Keratinocyte (primary cell): ENCODE results near the gene ATF7. TPM values are rescaled to one million over a fixed set of nuclear protein-coding genes. Genes with fewer than 3 reads are reported as not detected.
A peak's percentile ranks its signal among the peaks of the same experiment; 100 is the strongest.

Experiments
- DNase-seq: peaks from one replicate; pipeline ENCODE4 v3.0.0-alpha.2; 2011; ENCODE audit warnings: low read depth, missing footprints, low spot score
- FAIRE-seq: peaks from 2 replicates; lab custom pipeline; 2011; peaks lifted over from hg19 to GRCh38; lab: Jason Lieb, UNC
- H2AFZ ChIP-seq: 2 replicates; pipeline ENCODE4 v1.6.0; 2012; ENCODE audit warnings: low read length, control low read depth, inconsistent platforms; ENCODE audit not compliant: control insufficient read depth
- H3K27ac ChIP-seq: 2 replicates; pipeline ENCODE4 v1.5.1; 2011; ENCODE audit warnings: low read length; ENCODE audit not compliant: control insufficient read depth, insufficient read depth
- H3K27me3 ChIP-seq: 3 replicates; pipeline ENCODE4 v1.6.0; 2011; ENCODE audit warnings: low read length; ENCODE audit not compliant: control insufficient read depth, insufficient read depth; ENCODE audit errors: extremely low read depth
- H3K36me3 ChIP-seq, 2 experiments: 2 replicates in 1 of 2; 3 replicates in 1 of 2; pipeline ENCODE4 v1.5.1; 2011; ENCODE audit warnings: low read length in 2 of 2, mild to moderate bottlenecking in 1 of 2; ENCODE audit not compliant: control insufficient read depth in 2 of 2, insufficient read depth in 2 of 2; ENCODE audit errors: extremely low read depth in 1 of 2
- H3K4me1 ChIP-seq: 3 replicates; pipeline ENCODE4 v1.5.1; 2011; ENCODE audit warnings: low read length; ENCODE audit not compliant: control insufficient read depth, insufficient read depth; ENCODE audit errors: extremely low read depth
- H3K4me2 ChIP-seq: 3 replicates; pipeline ENCODE4 v1.6.0; 2011; ENCODE audit warnings: low read depth, low read length; ENCODE audit not compliant: control insufficient read depth, insufficient read depth; ENCODE audit errors: extremely low read depth
- H3K4me3 ChIP-seq, 3 experiments: fragments of 200-600 bp in 1 of 3; sonication (generic) in 1 of 3; 2 replicates in 2 of 3; 3 replicates in 1 of 3; pipeline ENCODE4 v1.5.1; 2011 to 2016; ENCODE audit warnings: low read length in 3 of 3, mild to moderate bottlenecking in 3 of 3, control low read depth in 2 of 3, inconsistent platforms in 1 of 3, low read depth in 1 of 3, mixed read lengths in 1 of 3, mixed run types in 1 of 3, moderate library complexity in 1 of 3; ENCODE audit not compliant: control insufficient read depth in 2 of 3, insufficient read depth in 2 of 3; ENCODE audit errors: extremely low read depth in 1 of 3
- H3K79me2 ChIP-seq: 2 replicates; pipeline ENCODE4 v1.6.0; 2012; ENCODE audit warnings: low read length; ENCODE audit not compliant: control insufficient read depth, insufficient read depth
- H3K9ac ChIP-seq: 3 replicates; pipeline ENCODE4 v1.6.0; 2011; ENCODE audit warnings: low read length; ENCODE audit not compliant: control insufficient read depth, insufficient read depth; ENCODE audit errors: extremely low read depth
- H3K9me1 ChIP-seq: 3 replicates; pipeline ENCODE4 v1.6.0; 2011; ENCODE audit warnings: low read length; ENCODE audit not compliant: control insufficient read depth, insufficient read depth; ENCODE audit errors: extremely low read depth
- H3K9me3 ChIP-seq: 2 replicates; pipeline ENCODE4 v1.5.1; 2012; ENCODE audit warnings: low read depth, low read length; ENCODE audit not compliant: control insufficient read depth
- H4K20me1 ChIP-seq: 3 replicates; pipeline ENCODE4 v1.6.0; 2011; ENCODE audit warnings: low read length; ENCODE audit not compliant: control insufficient read depth, insufficient read depth; ENCODE audit errors: extremely low read depth
- CTCF ChIP-seq, 3 experiments: IDR thresholded peaks in 1 of 3; conservative IDR thresholded peaks in 1 of 3; optimal IDR thresholded peaks in 1 of 3; 2 replicates in 2 of 3; 3 replicates in 1 of 3; pipeline versions ENCODE3 to v1.5.1; 2011; ENCODE audit warnings: low read length in 3 of 3, mild to moderate bottlenecking in 3 of 3, moderate library complexity in 2 of 3, control low read depth in 1 of 3, inconsistent platforms in 1 of 3; ENCODE audit not compliant: insufficient read depth in 2 of 3; ENCODE audit errors: extremely low read depth in 1 of 3
- EZH2 ChIP-seq: IDR thresholded peaks from one replicate; pipeline ENCODE4 v1.6.1; 2012; ENCODE audit warnings: inconsistent platforms, mild to moderate bottlenecking, low read length, moderate library complexity
- dilution Hi-C: fragments of 300-500 bp; cut with MboI; formaldehyde crosslinking; loops from one replicate; pipeline ENCODE4 v1.7.0; 2020; ENCODE audit warnings: low sequenced_read_pairs; ENCODE audit not compliant: extremely low pct_ligation_motif_present
- polyA plus RNA-seq, 5 experiments: library from polyadenylated mRNA; depleted of rRNA in 3 of 5; stranded (reverse) in 3 of 5; stranded (forward) in 1 of 5; unstranded in 1 of 5; fragments of >200 nt; gene quantifications; 1 replicate in 1 of 5; 2 replicates in 3 of 5; 3 replicates in 1 of 5; pipeline versions ENCODE4 v1.2.1 to v1.2.3, GENCODE V29; 2011 to 2012; ENCODE audit warnings: missing spikeins in 2 of 5, low read depth in 1 of 5, low replicate concordance in 1 of 5

Gene ATF7
- polyA plus RNA-seq, 1 donor (not counting 4 experiments of a cell fraction or from before 2014, with no cell fraction given) = 16.3 TPM

- dilution Hi-C loops = no loop called here
- H3K9me1 ChIP-seq = no peaks in the 10 kb centered on the region
- H3K4me2 ChIP-seq = peak overlapping the region; percentile 79
- no peaks in the 10 kb centered on the region for H4K20me1 ChIP-seq
- no peaks in the 10 kb centered on the region for H3K9me3 ChIP-seq
- no peak overlapping the region for H2AFZ ChIP-seq
- H3K4me1 ChIP-seq = peaks cover 18% of the 10 kb centered on the region
- H3K79me2 ChIP-seq = peaks cover 11% of the 10 kb centered on the region
- no peak overlapping the region for H3K9ac ChIP-seq
- no peak for DNase-seq
- no peak overlapping the region for H3K27ac ChIP-seq
- no peak for FAIRE-seq
- no peaks in the 10 kb centered on the region for H3K27me3 ChIP-seq
- no peak for TF ChIP-seq EZH2
- no peak for TF ChIP-seq CTCF (optimal IDR thresholded peaks at IDR 0.05 in 1 of 3, IDR thresholded peaks at IDR 0.05 in 1 of 3, conservative IDR thresholded peaks at IDR 0.05 in 1 of 3; ENCODE audit: extremely low read depth in 1 of 3, insufficient read depth in 2 of 3, low read length in 3 of 3)
- H3K4me3 ChIP-seq = peak overlapping the region in 2 of 3 experiments; percentile 59 to 74
- peaks cover 22 to 23% of the 10 kb centered on the region in 2 experiments for H3K36me3 ChIP-seq
Measured at GRCh38 chr12:53502331-53502730, 123.9 kb downstream of the ATF7 start.

- TF ChIP-seq EZH2 (no peak), CTCF (optimal IDR thresholded peaks at IDR 0.05 in 1 of 3, IDR thresholded peaks at IDR 0.05 in 1 of 3, conservative IDR thresholded peaks at IDR 0.05 in 1 of 3; ENCODE audit: extremely low read depth in 1 of 3, insufficient read depth in 2 of 3, low read length in 3 of 3) (no peak)
- peak overlapping the region; percentile 52 to 74 (median 59) for H3K4me3 ChIP-seq
- H3K36me3 ChIP-seq = peaks cover 16 to 20% of the 10 kb centered on the region in 2 experiments
- no peaks in the 10 kb centered on the region for H3K27me3 ChIP-seq
- H3K9me1 ChIP-seq = no peaks in the 10 kb centered on the region
- H3K4me1 ChIP-seq = peaks cover 18% of the 10 kb centered on the region
- H3K27ac ChIP-seq = peak overlapping the region; percentile 84
- H3K9ac ChIP-seq = peak overlapping the region; percentile 78
- H2AFZ ChIP-seq = peak overlapping the region; percentile 96
- FAIRE-seq = no peak
- H3K9me3 ChIP-seq = no peaks in the 10 kb centered on the region
- dilution Hi-C loops = no loop called here
- H3K79me2 ChIP-seq = peaks cover 11% of the 10 kb centered on the region
- H3K4me2 ChIP-seq = peak overlapping the region; percentile 79
- DNase-seq = no peak
- no peaks in the 10 kb centered on the region for H4K20me1 ChIP-seq
Measured at GRCh38 chr12:53501615-53502181, 124.5 kb downstream of the ATF7 start.
